NCI-H2227 treated with DMSO at 0.1 percent for 48 hours (cell line): ENCODE data around the gene PHF3.
"Not testable (repeated sequence)": the region's sequence is repeated elsewhere in the genome, so short reads cannot be mapped to it uniquely, and the experiment has no call there.

Source experiments
- DNase-seq: peaks from one replicate; lab custom pipeline; 2025; lab: John Stamatoyannopoulos, UW

Gene PHF3

GRCh38 chr6:63706630-63707029 is 71.0 kb downstream of the PHF3 start:
- DNase-seq: no peak

GRCh38 chr6:63708631-63709030 is 73.0 kb downstream of the PHF3 start:
- DNase-seq: no peak

- no peak for DNase-seq
These were observed 73.5 kb downstream of the PHF3 start for GRCh38 chr6:63709148-63709547.

- DNase-seq: no peak
These were observed 77.7 kb downstream of the PHF3 start for GRCh38 chr6:63713332-63713731.

- no peak for DNase-seq
These were observed 78.5 kb downstream of the PHF3 start for GRCh38 chr6:63714091-63714490.

- DNase-seq: no peak
These were observed 80.6 kb downstream of the PHF3 start for GRCh38 chr6:63716169-63716568.

GRCh38 chr6:63721181-63721580 is 85.6 kb downstream of the PHF3 start:
- no peak for DNase-seq

- DNase-seq: no peak
These were observed 89.1 kb downstream of the PHF3 start for GRCh38 chr6:63724721-63725120.

- no peak for DNase-seq
These were observed 94.7 kb downstream of the PHF3 start for GRCh38 chr6:63730311-63730710.

- no peak for DNase-seq
These were observed 96.3 kb downstream of the PHF3 start for GRCh38 chr6:63731930-63732329.

- no peak for DNase-seq
These were observed 96.7 kb downstream of the PHF3 start for GRCh38 chr6:63732336-63732735.

- DNase-seq: no peak
These were observed 99.3 kb downstream of the PHF3 start for GRCh38 chr6:63734923-63735322.

- not testable (repeated sequence) for DNase-seq
These were observed 102.6 kb downstream of the PHF3 start for GRCh38 chr6:63738190-63738589.

GRCh38 chr6:63739094-63739687 is 103.6 kb downstream of the PHF3 start:
- DNase-seq: no peak

GRCh38 chr6:63740709-63741108 is 105.1 kb downstream of the PHF3 start:
- no peak for DNase-seq

- no peak for DNase-seq
These were observed 106.5 kb downstream of the PHF3 start for GRCh38 chr6:63742060-63742459.

- DNase-seq: no peak
These were observed 108.1 kb downstream of the PHF3 start for GRCh38 chr6:63743691-63744090.

- no peak for DNase-seq
These were observed 109.2 kb downstream of the PHF3 start for GRCh38 chr6:63744810-63745209.

- DNase-seq: no peak
These were observed 110.2 kb downstream of the PHF3 start for GRCh38 chr6:63745784-63746183.

- DNase-seq: no peak
These were observed 114.8 kb downstream of the PHF3 start for GRCh38 chr6:63750400-63750799.

GRCh38 chr6:63757275-63757674 is 121.7 kb downstream of the PHF3 start:
- not testable (repeated sequence) for DNase-seq

GRCh38 chr6:63757826-63758225 is 122.2 kb downstream of the PHF3 start:
- DNase-seq: no peak

GRCh38 chr6:63759605-63760105 is 124.1 kb downstream of the PHF3 start:
- DNase-seq: no peak

GRCh38 chr6:63760199-63760598 is 124.6 kb downstream of the PHF3 start:
- DNase-seq: no peak
